SK-N-SH treated with all-trans-retinoic acid at 6 μM for 48 hours (cell line): ENCODE results near the gene PPM1H.

ENCODE experiments used
- ATAC-seq: fragments of 200-7000 bp; cut with Tn5 transposase; 3 replicates; pipeline ENCODE4 v1.9.1; 2020; ENCODE audit warnings: mild to moderate bottlenecking, moderate library complexity
- ARNTL ChIP-seq: fragments of 450-650 bp; formaldehyde crosslinking; IDR thresholded peaks from 2 replicates; pipeline ENCODE4 v1.5.0; 2020; ENCODE audit warnings: low read depth, mild to moderate bottlenecking, moderate library complexity, borderline replicate concordance
- BACH2 ChIP-seq: fragments of 250-450 bp; sonication (Bioruptor Pico); IDR thresholded peaks from 2 replicates; pipeline ENCODE4 v1.9.0; 2021; ENCODE audit warnings: mild to moderate bottlenecking, borderline replicate concordance
- CSDC2 ChIP-seq: fragments of 250-450 bp; sonication (Bioruptor Pico); IDR thresholded peaks from 2 replicates; pipeline ENCODE4 v1.5.0; 2020; ENCODE audit warnings: mild to moderate bottlenecking, moderate library complexity
- ESRRG ChIP-seq: fragments of 250-450 bp; sonication (Bioruptor Pico); IDR thresholded peaks from 2 replicates; pipeline ENCODE4 v1.6.1; 2021; ENCODE audit warnings: mild to moderate bottlenecking
- ISL1 ChIP-seq: fragments of 250-450 bp; sonication (Bioruptor Pico); IDR thresholded peaks from 2 replicates; pipeline ENCODE4 v2.1.2; 2022; ENCODE audit warnings: mild to moderate bottlenecking, moderate library complexity
- OSR1 ChIP-seq: fragments of 250-450 bp; sonication (Bioruptor Pico); IDR thresholded peaks from 2 replicates; pipeline ENCODE4 v1.8.0; 2022; ENCODE audit warnings: moderate library complexity, mild to moderate bottlenecking, inconsistent platforms
- PPARA ChIP-seq: fragments of 250-450 bp; sonication (Bioruptor Pico); IDR thresholded peaks from 2 replicates; pipeline ENCODE4 v1.5.0; 2020; ENCODE audit warnings: mild to moderate bottlenecking, borderline replicate concordance
- RARB ChIP-seq: fragments of 250-450 bp; sonication (Bioruptor Pico); IDR thresholded peaks from 2 replicates; pipeline ENCODE4 v1.8.0; 2021; ENCODE audit warnings: mild to moderate bottlenecking, moderate library complexity
- SNAI2 ChIP-seq: fragments of 250-450 bp; sonication (Bioruptor Pico); IDR thresholded peaks from 2 replicates; pipeline ENCODE4 v1.5.0; 2020; ENCODE audit warnings: mild to moderate bottlenecking, moderate library complexity
- TCF4 ChIP-seq: fragments of 250-450 bp; sonication (Bioruptor Pico); IDR thresholded peaks from 2 replicates; pipeline ENCODE4 v1.8.0; 2021; ENCODE audit warnings: mild to moderate bottlenecking, moderate library complexity, borderline replicate concordance
- ZC3H10 ChIP-seq: fragments of 250-450 bp; sonication (Bioruptor Pico); IDR thresholded peaks from 2 replicates; pipeline ENCODE4 v1.5.1; 2021; ENCODE audit warnings: mild to moderate bottlenecking, moderate library complexity
- ZFP3 ChIP-seq: fragments of 250-450 bp; sonication (Bioruptor Pico); IDR thresholded peaks from 2 replicates; pipeline ENCODE4 v1.5.0; 2020; ENCODE audit warnings: mild to moderate bottlenecking, moderate library complexity
- ZFP30 ChIP-seq: fragments of 450-650 bp; formaldehyde crosslinking; IDR thresholded peaks from 2 replicates; pipeline ENCODE4 v1.5.0; 2022; ENCODE audit warnings: mild to moderate bottlenecking, moderate library complexity
- ZNF565 ChIP-seq: fragments of 450-650 bp; formaldehyde crosslinking; conservative IDR thresholded peaks from 2 replicates; pipeline ENCODE4 v1.5.0; 2020; ENCODE audit warnings: low read depth, mild to moderate bottlenecking, moderate library complexity
- ZNF70 ChIP-seq: fragments of 450-650 bp; formaldehyde crosslinking; IDR thresholded peaks from 2 replicates; pipeline ENCODE4 v1.5.0; 2020; ENCODE audit warnings: mild to moderate bottlenecking, moderate library complexity
- ZNF8 ChIP-seq: fragments of 450-650 bp; formaldehyde crosslinking; IDR thresholded peaks from 2 replicates; pipeline ENCODE4 v1.5.0; 2020; ENCODE audit warnings: mild to moderate bottlenecking, moderate library complexity
- TF ChIP-seq, protein P1 (sequence below): fragments of 250-450 bp; sonication (Bioruptor Pico); IDR thresholded peaks from 2 replicates; pipeline ENCODE4 v1.5.1; 2020; ENCODE audit warnings: low read depth, mild to moderate bottlenecking, moderate library complexity
- TF ChIP-seq, protein P2 (sequence below): fragments of 250-450 bp; sonication (Bioruptor Pico); IDR thresholded peaks from 2 replicates; pipeline ENCODE4 v1.8.0; 2021; ENCODE audit warnings: low read depth, mild to moderate bottlenecking, moderate library complexity, borderline replicate concordance
- TF ChIP-seq, protein P3 (sequence below): fragments of 250-450 bp; sonication (Bioruptor Pico); IDR thresholded peaks from 2 replicates; pipeline ENCODE4 v1.5.1; 2021; ENCODE audit warnings: mild to moderate bottlenecking, moderate library complexity
- TF ChIP-seq, protein P4 (sequence below): fragments of 250-450 bp; sonication (Bioruptor Pico); IDR thresholded peaks from 2 replicates; pipeline ENCODE4 v1.5.0; 2020; ENCODE audit warnings: mild to moderate bottlenecking, moderate library complexity

Gene PPM1H

DNA sequence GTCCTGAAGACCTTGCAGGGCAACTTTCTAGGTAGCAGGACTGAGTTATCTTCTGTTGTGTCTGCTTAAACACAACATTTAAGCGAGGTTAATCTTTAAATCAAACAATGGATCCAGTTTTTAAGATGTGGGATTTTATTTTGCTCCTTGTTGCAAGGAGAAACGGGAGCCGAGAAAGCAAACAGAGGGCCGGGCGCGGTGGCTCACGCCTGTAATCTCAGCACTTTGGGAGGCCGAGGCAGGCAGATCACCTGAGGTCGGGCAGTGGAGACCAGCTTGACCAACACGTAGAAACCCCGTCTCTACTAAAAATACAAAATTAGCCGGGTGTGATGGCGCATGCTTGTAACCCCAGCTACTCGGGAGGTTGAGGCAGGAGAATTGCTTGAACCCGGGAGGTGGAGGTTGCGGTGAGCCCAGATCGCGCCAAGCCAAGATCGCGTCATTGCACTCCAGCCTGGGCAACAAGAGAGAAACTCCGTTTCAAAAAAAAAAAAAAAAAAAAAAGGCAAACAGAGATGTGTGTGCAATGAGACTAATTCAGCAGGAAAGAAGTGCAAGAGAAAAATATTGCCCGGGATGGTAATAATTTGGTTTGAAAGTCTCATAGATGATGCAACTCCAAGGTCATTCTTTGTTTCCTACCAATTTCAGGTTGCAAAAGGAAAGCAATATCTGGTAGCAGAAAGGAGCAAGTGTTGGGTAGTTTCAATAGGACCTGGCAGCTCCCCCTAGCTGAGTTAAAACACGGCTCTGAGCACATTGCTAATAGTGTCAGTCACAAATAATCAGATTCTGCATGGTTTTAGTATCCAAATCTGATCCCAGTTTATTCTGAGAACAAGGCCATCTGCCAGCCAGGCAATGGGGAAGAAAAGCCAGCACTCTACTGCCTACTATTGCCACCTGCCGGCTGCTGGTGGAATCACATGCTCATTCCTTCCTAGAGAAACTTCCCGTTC lies 141.4 kb downstream of the PPM1H start:
- TF ChIP-seq ISL1, result no peak
- no peak for TF ChIP-seq PPARA (CRISPR knock-in tag)
- no peak for TF ChIP-seq ZNF8 (CRISPR knock-in tag)
- no peak for TF ChIP-seq ZNF70 (CRISPR knock-in tag)
- no peak for TF ChIP-seq ZFP30 (CRISPR knock-in tag)
- no peak for TF ChIP-seq ZFP3 (CRISPR knock-in tag)
- no peak for TF ChIP-seq SNAI2 (CRISPR knock-in tag)
- no peak for TF ChIP-seq ZNF565 (CRISPR knock-in tag)
- TF ChIP-seq ESRRG (CRISPR knock-in tag), result no peak
- no peak for TF ChIP-seq CSDC2 (CRISPR knock-in tag)
- no peak for TF ChIP-seq RARB (CRISPR knock-in tag)
- no peak for TF ChIP-seq ZC3H10 (CRISPR knock-in tag)
- TF ChIP-seq, protein P1, sequence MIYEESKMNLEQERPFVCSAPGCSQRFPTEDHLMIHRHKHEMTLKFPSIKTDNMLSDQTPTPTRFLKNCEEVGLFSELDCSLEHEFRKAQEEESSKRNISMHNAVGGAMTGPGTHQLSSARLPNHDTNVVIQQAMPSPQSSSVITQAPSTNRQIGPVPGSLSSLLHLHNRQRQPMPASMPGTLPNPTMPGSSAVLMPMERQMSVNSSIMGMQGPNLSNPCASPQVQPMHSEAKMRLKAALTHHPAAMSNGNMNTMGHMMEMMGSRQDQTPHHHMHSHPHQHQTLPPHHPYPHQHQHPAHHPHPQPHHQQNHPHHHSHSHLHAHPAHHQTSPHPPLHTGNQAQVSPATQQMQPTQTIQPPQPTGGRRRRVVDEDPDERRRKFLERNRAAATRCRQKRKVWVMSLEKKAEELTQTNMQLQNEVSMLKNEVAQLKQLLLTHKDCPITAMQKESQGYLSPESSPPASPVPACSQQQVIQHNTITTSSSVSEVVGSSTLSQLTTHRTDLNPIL, result no peak
- TF ChIP-seq, protein P2, sequence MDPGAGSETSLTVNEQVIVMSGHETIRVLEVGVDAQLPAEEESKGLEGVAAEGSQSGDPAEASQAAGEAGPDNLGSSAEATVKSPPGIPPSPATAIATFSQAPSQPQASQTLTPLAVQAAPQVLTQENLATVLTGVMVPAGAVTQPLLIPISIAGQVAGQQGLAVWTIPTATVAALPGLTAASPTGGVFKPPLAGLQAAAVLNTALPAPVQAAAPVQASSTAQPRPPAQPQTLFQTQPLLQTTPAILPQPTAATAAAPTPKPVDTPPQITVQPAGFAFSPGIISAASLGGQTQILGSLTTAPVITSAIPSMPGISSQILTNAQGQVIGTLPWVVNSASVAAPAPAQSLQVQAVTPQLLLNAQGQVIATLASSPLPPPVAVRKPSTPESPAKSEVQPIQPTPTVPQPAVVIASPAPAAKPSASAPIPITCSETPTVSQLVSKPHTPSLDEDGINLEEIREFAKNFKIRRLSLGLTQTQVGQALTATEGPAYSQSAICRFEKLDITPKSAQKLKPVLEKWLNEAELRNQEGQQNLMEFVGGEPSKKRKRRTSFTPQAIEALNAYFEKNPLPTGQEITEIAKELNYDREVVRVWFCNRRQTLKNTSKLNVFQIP (CRISPR knock-in tag), result no peak
- TF ChIP-seq, protein P3, sequence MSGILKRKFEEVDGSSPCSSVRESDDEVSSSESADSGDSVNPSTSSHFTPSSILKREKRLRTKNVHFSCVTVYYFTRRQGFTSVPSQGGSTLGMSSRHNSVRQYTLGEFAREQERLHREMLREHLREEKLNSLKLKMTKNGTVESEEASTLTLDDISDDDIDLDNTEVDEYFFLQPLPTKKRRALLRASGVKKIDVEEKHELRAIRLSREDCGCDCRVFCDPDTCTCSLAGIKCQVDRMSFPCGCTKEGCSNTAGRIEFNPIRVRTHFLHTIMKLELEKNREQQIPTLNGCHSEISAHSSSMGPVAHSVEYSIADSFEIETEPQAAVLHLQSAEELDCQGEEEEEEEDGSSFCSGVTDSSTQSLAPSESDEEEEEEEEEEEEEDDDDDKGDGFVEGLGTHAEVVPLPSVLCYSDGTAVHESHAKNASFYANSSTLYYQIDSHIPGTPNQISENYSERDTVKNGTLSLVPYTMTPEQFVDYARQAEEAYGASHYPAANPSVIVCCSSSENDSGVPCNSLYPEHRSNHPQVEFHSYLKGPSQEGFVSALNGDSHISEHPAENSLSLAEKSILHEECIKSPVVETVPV, result no peak
- no peak for TF ChIP-seq BACH2 (CRISPR knock-in tag)
- TF ChIP-seq, protein P4, sequence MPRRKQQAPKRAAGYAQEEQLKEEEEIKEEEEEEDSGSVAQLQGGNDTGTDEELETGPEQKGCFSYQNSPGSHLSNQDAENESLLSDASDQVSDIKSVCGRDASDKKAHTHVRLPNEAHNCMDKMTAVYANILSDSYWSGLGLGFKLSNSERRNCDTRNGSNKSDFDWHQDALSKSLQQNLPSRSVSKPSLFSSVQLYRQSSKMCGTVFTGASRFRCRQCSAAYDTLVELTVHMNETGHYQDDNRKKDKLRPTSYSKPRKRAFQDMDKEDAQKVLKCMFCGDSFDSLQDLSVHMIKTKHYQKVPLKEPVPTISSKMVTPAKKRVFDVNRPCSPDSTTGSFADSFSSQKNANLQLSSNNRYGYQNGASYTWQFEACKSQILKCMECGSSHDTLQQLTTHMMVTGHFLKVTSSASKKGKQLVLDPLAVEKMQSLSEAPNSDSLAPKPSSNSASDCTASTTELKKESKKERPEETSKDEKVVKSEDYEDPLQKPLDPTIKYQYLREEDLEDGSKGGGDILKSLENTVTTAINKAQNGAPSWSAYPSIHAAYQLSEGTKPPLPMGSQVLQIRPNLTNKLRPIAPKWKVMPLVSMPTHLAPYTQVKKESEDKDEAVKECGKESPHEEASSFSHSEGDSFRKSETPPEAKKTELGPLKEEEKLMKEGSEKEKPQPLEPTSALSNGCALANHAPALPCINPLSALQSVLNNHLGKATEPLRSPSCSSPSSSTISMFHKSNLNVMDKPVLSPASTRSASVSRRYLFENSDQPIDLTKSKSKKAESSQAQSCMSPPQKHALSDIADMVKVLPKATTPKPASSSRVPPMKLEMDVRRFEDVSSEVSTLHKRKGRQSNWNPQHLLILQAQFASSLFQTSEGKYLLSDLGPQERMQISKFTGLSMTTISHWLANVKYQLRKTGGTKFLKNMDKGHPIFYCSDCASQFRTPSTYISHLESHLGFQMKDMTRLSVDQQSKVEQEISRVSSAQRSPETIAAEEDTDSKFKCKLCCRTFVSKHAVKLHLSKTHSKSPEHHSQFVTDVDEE (CRISPR knock-in tag), result no peak; the same call in 1 of the 2 replicates
- TF ChIP-seq TCF4 (CRISPR knock-in tag), result no peak; the same call in 1 of the 2 replicates
- TF ChIP-seq ARNTL, result no peak
- peak; percentile 98 for ATAC-seq

DNA sequence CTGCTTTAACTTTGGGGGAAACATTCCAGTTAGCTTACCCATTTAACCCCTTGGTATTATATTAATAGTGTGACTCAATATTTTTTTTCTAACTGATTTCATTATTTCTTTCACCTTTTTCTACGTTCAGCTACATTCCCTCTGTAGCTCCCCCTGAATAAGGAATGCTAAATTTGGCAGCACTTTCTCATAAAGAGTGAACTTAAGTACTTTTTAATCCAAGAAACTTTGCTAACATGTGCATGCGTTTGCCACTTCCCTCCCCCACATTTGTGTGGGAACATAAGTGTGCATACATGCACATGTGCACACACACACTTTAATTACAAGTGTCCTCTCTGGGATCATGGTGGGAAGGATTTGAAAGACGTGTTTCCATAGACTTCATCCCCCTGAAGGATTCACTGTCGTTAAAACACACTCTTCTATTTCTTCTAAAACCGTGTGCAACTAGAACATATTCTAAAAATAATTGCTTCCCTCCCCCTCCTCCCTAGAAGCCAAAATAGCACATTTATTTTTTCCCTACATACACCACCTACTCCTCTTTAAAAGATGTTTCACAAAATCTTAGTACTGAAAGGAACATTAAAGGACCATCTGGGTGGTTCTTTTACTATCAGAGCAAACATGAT lies 142.6 kb downstream of the PPM1H start:
- no peak for ATAC-seq
- TF ChIP-seq ARNTL (no peak), RARB (CRISPR knock-in tag) (no peak), OSR1 (CRISPR knock-in tag) (no peak), PPARA (CRISPR knock-in tag) (no peak), TCF4 (CRISPR knock-in tag) (no peak)
- TF ChIP-seq, protein P3, result no peak
- TF ChIP-seq, protein P1, result no peak
- TF ChIP-seq, protein P2 (CRISPR knock-in tag), result no peak
- TF ChIP-seq, all 23 proteins: peak for 0
